HEK293T (cell line): ENCODE data around the gene SNTA1.
"Not testable (repeated sequence)": the region's sequence is repeated elsewhere in the genome, so short reads cannot be mapped to it uniquely, and the experiment has no call there.

Source experiments
- ARNT ChIP-seq: fragments of 450-650 bp; IDR thresholded peaks from 2 replicates; pipeline ENCODE4 v1.6.1; 2017; ENCODE audit warnings: mild to moderate bottlenecking
- CTBP1 ChIP-seq: fragments of 450-650 bp; IDR thresholded peaks from 2 replicates; pipeline ENCODE4 v1.6.1; 2016; ENCODE audit warnings: borderline replicate concordance
- HDGF ChIP-seq: fragments of 450-650 bp; IDR thresholded peaks from 2 replicates; pipeline ENCODE4 v1.6.1; 2017; ENCODE audit warnings: antibody characterized with exemption, borderline replicate concordance
- SP1 ChIP-seq: fragments of 450-650 bp; IDR thresholded peaks from 2 replicates; pipeline ENCODE4 v1.6.1; 2017
- SUZ12 ChIP-seq: fragments of 450-650 bp; IDR thresholded peaks from 2 replicates; pipeline ENCODE4 v1.6.1; 2016; ENCODE audit warnings: mild to moderate bottlenecking
- TARDBP ChIP-seq: fragments of 450-650 bp; IDR thresholded peaks from 2 replicates; pipeline ENCODE4 v1.6.1; 2016

- TF ChIP-seq SUZ12, HDGF, ARNT, TARDBP, SP1, CTBP1: not testable (repeated sequence)
Measured at GRCh38 chr20:33389326-33389725, 54.2 kb downstream of the SNTA1 start.
